Activated T-helper 1 cell treated with Interleukin-2 at 50 U/mL for 16 hours (primary cell): ENCODE results near the gene LPIN1.
"Not testable (repeated sequence)": the region's sequence is repeated elsewhere in the genome, so short reads cannot be mapped to it uniquely, and the experiment has no call there.

Source experiments
- DNase-seq: peaks from one replicate; pipeline ENCODE4 v3.0.0-alpha.2; 2020; ENCODE audit warnings: low read depth

The LPIN1 gene

DNA sequence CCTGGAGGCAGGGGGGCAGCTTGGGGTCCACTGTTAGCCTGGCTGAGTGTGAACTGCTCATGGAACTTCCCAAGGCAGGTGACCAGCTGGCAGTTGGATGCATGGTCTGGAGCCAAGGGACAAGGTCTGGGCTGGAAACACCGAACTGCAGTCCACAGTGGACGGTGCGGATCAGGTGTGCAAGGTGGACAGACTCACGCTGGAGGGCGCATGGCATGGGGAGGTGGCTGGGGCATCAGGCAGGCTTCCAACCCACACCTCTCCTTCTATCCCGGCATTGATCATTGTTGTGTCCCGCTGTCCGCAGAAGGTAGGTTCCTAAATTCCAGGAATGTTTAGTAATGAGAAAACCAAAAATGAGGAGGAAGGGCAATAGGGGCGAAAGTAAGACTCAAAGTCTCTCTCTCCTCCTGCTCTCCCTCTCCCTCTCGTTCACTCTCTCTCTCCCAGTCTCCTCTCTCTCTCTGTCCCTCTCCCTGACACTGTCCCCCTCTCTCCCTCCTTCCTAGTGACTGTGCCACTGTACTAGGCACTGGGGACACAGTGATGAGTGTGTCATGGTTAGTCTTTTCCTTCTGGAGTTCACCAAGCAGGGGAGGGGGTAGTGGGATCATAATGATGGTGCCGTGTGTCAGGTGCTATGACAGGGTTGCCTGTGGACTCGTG lies 30.3 kb upstream of the LPIN1 start:
- DNase-seq, result no peak

DNA sequence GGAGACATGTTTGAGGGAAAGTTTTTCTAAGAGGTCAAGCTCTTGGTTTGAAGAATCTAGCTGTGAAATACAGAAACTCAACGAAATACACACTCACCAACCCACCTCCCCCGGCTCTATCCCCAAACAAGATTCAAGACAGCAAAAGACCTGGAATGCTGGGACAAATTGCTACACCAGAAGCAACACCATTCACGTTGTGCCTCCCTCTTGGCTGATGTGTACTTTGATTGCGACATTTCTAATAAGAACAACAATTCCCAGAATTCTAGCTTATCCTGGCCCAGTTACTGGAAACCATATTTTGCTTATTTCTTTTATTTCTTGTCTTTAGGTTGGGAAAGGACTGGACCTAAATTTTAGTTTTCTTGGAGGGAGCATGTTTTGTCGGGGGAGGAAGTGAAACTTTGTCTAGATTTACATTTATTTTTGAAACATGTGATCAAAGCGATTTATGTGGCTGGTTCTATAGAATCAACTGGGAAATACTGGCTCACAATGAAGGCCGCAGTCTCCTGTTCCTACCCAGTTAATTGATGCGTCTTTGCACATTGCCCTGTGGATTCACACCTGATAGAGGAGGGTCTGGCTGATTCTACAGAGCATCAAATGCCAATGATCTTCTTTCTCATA lies 29.6 kb upstream of the LPIN1 start:
- no peak for DNase-seq

DNA sequence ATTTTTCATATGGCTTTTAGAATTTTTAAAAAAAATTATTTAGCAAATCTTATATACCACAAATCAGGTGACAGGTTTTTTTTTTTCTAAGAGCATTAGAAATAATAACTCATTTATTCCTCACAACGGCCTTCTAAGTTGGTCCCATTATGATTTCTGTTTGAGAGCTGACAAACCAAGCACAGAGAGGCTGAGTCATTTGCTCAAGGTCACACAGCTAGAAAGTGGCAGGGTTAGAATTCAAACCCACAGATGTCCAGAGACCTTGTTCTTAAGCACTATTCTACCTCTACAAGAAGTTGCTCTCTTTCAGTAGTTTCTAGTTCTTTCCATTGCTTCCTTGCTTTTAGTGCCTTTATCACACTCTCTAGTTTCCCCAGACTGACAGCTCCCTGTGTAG lies 28.8 kb upstream of the LPIN1 start:
- no peak for DNase-seq

DNA sequence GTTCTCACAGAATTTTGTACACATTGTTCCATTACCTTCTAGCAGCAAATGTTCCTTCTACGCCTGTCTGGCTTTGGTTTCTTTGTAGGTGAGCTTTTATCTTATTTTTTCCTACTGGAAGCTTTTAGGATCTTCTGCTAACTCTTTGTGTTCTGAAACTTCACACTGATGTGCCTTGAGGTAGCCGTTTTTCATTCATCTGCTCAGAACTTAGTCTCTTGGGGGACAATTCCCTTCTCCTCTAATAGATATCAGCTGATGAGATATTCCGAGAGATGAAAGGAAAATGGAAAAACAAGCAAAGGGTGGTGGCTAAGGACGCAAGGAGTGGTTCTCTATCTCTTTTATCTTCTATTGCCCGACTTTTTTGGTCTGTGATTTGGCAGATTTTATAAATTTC lies 27.8 kb upstream of the LPIN1 start:
- no peak for DNase-seq

DNA sequence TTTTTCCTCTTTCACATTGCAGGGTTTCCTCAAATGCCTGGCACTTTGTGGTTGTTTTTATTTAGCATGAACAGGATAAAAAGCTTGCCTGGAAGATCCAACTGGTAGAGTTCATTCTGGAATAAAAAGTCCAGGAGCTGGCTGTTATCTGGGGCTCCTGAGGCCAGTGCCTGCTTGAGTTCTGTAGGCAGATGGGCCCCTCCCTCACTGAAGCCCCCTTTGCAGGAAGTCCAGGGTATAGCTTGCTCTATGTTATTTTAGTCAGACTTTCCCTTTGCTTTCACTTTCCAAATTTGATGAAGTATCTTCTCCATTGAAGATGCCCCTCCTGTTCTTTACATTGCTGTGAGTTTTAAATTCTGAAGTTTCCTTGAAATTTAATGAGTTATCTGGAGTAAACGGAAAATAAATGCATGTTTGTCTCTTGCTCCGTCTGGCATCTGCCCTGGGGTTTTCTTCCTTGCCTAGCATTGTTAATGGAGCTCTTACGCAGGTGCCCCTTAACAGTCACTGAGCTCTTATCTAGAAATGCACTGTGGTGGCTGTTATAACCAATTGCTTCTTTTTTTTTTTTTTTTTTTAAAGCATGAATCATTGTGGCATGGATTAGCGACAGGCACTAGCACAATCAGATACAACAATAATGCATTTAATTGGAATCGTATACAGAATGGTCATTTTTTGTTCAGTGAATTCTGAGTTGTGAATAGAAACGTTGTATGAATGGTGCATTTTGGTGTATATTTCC lies 27.0 kb upstream of the LPIN1 start:
- no peak for DNase-seq

DNA sequence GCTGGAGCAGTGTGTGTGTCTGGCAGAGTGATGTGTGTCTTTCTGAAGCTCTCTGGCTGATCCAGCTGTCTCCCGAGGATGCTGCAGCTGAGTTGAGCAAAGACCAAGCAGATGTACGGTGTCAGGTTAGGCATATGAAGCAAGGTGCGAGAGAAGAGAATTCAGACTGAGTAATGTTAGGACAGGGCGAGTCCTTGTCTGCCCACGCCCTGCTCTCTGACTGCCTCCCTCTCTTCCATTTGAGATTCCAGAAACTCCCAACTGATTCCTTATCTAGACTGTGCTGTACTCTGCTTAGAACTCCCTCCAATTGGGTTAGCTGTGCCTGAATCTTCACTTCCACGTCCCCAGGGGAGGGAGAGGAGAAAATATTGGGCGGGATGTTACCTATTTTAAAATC lies 25.7 kb upstream of the LPIN1 start:
- DNase-seq, result no peak

DNA sequence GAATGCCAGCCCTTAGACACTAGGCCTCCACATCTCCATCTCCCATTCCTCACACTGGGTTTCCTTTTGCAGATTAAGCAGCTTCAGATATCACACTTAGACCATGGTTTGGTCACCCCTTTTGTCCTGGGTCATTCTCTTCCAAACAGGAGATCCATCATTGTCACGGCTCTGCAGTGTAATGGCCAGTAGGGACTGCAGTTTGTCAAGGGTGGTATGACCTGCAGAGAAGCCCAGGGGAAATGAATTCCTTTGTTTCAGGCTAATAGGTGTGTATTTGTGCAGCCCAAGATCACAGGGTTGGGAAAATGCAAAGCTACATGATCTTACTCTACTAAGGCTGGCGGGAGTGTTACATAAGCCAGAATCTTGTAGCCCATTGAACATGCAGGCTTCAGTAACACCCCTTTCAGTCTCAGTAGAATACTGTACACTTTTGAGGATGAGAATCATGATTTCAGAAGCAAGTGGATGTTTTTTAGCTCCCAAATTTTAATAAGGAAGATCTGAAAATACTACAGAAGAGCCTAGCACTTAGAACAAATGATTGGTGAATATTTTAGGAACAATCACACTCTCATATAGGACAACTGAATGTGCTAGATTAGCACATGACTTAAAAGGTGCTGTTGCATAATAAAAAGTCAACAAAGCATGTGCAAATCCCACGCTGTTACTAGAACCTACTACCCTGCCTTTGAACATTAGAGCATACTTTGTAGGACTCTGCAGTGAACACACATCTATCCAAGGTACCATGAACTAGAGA lies 24.0 kb upstream of the LPIN1 start:
- no peak for DNase-seq

DNA sequence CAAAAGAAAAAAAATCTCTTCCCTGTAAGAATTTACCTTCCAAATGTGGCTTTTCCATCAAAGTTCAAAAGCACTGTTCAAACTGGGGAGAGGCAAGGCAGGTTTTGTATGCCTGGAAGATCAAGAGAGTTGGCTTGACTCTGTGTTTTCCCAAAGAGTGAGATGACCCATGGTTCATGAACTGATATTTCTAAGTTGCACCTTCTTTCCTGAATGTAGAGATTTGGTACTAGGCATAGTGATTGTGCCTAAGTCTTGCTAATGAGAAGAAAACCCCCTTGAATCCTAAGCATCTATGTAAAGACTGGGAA lies 23.4 kb upstream of the LPIN1 start:
- no peak for DNase-seq

DNA sequence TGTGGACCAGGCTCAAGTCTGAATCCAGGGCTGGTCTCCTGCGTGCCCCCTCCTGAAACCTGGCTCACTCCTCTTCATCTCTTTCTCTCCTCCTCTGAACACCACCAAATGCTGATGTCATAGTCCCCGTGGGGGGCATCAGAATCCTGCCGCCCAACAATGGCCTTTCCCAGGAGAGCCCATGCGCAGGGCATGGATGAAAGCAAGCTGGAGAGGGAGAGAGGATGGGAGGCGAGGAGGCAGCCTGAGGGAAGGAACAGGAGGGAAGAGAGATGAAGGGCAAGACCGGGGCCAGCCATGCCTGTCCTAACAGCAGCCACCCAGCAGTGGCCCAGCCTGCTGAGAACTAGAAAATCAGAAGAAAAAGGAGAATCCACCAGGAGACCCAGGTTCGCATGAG lies 22.3 kb upstream of the LPIN1 start:
- DNase-seq, result no peak

DNA sequence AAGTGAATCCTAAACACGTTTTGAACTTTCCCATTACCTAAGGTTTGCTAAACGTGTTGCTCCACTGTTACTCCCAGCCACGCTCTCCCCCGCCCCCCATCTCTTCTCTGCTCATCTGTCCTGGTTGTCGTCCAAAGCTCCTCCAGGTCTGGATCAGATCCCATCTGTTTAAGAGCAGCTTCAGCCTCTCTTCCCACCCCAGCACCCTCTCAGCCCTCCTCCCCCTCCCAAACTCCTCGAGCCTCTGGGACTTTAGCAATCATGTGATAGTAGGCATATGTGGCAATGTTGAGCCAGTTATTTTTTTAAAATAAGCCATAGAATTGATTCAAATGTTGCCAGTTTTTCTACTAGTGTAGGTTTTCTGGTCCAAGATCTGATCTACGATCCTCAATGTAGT lies 20.0 kb upstream of the LPIN1 start:
- no peak for DNase-seq

DNA sequence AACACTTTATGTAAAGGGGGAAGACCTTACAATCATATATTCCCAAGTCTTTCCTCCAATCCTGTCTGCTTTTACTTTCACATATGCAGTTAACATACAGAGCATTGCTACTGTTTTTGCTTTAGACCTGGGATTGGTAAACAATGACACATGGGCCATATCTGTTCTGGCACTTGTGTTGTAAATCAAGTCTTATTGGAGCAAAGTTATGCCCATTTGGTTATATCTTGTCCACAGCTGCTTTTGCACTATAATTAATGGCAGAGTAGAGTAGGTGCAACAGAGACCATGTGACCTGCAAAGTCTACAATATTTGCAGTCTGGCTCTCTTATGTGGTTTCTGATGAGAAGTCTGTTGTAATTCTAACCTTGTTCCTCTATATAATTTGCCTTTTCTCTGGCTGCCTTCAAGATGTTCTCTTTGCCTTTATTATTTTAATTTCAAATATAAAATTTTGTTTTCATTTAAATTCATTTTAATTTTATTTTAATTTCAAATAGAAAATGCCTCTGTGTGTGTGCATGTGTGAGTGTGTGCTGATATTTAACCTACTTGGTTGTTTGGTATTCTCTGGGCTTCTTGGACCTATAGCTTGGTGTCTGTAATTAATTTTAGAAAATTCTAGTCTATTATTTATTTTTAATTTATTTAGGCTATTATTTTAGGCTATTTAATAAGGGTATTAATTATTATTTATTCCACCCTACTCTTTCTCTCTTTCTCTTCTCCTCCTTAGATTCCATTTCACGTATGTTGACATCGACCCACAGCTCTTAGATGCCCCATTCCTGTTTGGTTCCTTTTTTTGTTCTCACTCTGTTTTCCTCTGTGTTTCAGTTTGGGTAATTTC lies 16.8 kb upstream of the LPIN1 start:
- DNase-seq, result no peak

DNA sequence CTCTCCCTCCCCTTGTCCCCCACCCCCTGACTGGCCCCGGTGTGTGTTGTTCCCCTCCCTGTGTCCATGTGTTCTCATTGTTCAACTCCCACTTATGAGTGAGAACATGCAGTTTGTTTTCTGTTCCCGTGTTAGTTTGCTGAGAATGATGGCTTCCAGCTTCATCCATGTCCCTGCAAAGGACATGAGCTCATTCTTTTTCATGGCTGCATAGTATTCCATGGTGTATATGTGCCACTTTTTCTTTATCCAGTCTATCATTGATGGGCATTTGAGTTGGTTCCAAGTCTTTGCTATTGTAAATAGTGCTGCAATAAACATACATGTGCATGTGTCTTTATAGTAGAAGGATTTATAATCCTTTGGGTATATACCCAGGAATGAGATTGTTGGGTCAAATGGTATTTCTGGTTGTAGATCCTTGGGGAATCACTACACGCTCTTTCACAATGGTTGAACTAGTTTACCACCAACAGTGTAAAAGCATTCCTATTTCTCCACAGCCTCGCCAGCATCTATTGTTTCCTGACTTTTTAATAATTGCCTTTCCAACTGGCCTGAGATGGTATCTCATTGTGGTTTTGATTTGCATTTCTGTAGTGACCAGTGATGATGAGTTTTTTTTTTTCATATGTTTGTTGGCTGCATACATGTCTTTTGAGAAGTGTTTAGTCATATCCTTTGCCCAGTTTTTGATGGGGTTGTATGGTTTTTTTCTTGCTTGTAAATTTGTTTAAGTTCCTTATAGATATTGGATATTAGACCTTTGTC lies 15.0 kb upstream of the LPIN1 start:
- DNase-seq, result not testable (repeated sequence)

DNA sequence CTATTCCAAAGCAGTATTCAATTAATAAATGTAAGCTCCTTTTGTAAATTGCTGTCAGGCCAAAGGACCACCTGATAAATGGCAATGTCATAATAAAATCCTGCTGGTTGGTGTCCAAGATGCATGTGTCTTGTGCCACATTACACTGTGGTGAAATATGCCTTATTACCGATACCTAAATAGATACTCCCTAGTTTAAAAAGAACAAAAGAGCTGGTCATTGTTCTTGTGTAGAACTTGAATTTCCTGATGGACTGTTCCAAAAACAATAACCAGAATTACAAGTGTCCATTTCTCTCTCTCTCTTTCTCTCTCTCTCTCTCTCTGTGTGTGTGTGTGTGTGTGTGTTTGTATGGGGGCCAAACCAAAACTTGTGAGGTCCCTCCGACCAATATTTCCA lies 13.8 kb upstream of the LPIN1 start:
- no peak for DNase-seq

DNA sequence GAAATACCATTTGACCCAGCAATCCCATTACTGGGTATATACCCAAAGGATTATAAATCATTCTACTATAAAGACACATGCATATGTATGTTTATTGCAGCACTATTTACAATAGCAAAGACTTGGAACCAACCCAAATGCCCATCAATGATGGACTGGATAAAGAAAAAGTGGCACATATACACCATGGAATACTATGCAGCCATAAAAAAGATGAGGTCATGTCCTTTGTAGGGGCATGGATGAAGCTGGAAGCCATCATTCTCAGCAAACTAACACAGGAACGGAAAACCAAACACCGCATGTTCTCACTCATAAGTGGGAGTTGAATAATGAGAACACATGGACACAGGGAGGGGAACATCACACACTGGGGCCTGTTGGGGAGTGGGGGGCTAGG lies 8.6 kb upstream of the LPIN1 start:
- not testable (repeated sequence) for DNase-seq

DNA sequence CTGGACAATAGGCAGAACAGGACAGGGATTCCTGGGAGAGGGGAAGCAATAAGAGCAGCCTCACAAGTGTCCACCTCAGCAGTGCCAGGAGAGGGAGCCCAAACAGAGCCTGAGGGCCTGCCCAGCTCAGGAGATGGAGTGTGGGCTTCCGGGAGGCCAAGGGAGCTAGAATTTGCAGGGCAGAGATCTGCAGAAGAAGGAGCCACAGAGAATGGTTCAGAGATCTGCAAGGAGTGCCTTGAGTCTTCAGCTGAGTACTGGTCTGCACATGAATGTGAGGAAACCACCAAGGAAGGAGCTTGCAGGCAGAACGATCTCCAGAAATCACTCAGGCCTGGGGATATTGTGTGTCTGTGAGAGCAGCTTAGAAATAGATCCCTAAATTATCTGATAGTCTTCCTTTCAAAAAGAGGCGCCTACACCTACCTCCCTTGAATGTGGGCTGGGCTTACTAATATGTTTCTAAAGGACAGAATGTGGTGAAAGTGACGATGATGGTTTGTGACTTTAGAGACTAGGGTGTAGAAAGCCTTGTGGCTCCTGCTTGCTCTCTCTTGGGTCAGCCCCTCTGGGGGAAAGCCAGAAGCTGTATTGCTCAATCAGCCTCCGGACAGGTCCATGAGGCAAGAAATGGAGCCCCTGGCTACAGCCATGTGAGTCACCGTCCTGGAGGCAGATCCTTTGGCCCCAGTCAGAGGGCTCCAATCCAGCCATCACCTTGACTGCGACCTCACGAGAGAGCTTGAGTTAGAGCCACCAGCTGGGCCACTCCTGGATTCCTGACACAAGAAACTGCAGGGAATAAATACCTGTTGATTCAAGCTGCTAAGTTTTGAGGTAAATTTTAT lies 7.6 kb upstream of the LPIN1 start:
- DNase-seq, result no peak

DNA sequence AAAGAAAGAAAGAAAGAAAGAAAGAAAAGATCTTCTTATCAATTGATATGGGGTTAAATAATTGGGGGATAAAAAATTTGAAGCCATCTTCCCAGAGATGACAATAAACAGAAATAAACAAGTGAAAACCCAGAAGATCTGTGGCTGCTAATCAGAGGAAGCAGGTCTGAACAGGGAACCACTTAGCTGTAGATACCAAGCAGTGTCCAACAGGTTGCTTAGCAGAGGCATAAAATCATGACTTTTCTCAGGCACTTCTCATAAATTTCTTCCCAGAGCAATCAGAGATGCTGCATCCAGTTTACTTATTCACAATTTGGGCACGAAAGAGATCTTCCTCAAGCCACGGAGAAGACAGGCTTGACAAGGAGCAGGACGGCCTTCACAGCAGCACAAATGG lies 5.7 kb upstream of the LPIN1 start:
- no peak for DNase-seq

DNA sequence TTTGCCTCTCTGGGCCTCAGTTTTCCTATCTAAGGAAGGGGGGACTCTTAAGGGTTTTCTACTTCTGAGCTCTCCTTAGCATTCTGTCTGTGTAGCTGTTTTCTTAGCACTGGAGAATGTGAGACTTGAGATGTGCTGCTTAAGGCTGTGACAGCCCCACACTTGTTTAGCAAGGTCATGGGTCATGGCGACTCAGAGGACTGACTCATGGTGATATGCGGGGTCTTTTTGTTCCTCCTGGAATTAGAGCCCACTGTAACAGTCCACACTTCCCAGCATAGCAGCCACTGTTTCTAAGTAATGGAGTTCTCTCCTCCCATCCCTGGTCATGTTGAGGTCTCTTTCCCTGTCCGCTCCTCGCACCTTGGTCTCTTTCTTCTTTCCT lies 4.1 kb upstream of the LPIN1 start:
- no peak for DNase-seq

DNA sequence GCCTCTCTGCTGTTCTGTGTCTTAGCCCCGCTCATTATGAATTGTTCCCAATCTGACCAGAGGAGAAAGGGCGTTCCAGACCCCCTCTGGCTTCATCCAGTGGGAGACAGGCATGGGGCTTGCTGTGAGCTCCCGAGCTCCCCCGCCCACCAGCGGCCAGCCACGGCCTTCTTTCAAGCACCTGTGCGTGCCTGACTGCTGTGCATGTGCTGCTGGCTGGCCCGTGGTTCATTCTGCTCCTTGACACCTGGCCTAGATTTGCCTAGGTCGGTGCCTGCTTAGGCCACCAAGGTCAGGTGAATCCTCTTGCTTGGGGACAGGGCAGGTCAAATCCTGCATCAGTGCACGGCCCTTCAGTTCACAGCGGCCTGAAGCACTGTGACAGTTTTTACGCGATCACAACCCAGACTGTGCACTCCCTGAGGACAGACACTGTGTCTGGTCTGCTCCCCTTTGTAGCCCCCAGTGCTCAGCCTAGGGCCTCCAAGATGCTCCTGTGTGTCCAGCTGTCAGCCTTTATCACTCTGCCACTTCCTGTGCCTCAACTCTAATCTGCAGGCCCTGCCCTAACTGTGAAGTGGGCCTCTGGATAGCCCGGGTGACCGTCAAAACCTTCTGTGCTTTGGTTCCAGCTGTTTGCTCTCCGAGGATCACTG lies 3.6 kb upstream of the LPIN1 start:
- DNase-seq, result no peak

DNA sequence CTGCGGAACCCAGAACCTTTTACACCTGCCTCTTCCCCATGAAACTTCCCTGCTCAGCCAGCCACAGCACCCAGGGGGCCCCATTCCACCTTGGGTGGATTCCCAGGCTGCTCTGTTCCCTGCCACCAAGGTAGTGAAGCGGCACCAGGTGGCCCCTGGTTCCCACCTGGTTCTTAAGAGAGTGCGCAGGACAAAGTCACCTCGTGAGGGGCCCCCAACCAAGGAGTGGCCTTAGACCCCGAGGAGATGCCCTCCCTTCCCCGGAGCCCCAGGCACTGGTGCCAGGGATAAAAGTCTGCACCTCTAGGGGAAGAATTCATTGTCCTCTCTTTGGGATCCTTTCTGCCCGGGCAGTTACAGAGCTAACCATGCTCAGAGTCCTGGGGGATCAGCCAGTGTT lies 3.1 kb upstream of the LPIN1 start:
- no peak for DNase-seq
